Measurements from ENCODE around the gene CAB39L. TPM values are rescaled to one million over a fixed set of nuclear protein-coding genes. Genes with fewer than 3 reads are reported as not detected.

CAB39L gene
- total and polyA plus RNA-seq, 2 of the 13 experiments (the other 11 are each of a cell fraction or from before 2014, with no cell fraction given), result 3.1 to 6.1 TPM

- TF ChIP-seq AKNA (CRISPR knock-in tag; IDR thresholded peaks at IDR 0.05; ENCODE audit: borderline replicate concordance), result no peak
- TF ChIP-seq FOXK1 (CRISPR knock-in tag; IDR thresholded peaks at IDR 0.05; ENCODE audit: borderline replicate concordance, low read depth), result peak; percentile 62; the same call in 1 of the 2 replicates
- TF ChIP-seq EP300 (IDR thresholded peaks at IDR 0.05; ENCODE audit: low read depth in 2 of 2, low read length in 2 of 2), result peak in 1 of 2 experiments; percentile 85; a peak in 2 of 4 replicates
- no peak for TF ChIP-seq EP300 (CRISPR knock-in tag; IDR thresholded peaks at IDR 0.05; ENCODE audit: borderline replicate concordance)
- TF ChIP-seq ZNF263 (CRISPR knock-in tag; IDR thresholded peaks at IDR 0.05), result 0 out of 2 replicates have a peak, but pooled peaks have one; percentile 24
- peak; percentile 36; the same call in 1 of the 2 replicates for TF ChIP-seq PATZ1 (CRISPR knock-in tag; IDR thresholded peaks at IDR 0.05)
- TF ChIP-seq HOXA5 (CRISPR knock-in tag; IDR thresholded peaks at IDR 0.05), result 0 out of 2 replicates have a peak, but pooled peaks have one; percentile 52
- TF ChIP-seq TBX2 (CRISPR knock-in tag; IDR thresholded peaks at IDR 0.05; ENCODE audit: borderline replicate concordance), result peak; percentile 76
- TF ChIP-seq SOX6 (IDR thresholded peaks at IDR 0.05), result no peak
- TF ChIP-seq SOX6 (CRISPR knock-in tag; IDR thresholded peaks at IDR 0.05), result peak; percentile 87; the same call in 1 of the 2 replicates
- TF ChIP-seq ZFP36L1 (CRISPR knock-in tag; IDR thresholded peaks at IDR 0.05), result peak; percentile 42; the same call in 1 of the 2 replicates
- TF ChIP-seq NFYB (CRISPR knock-in tag; IDR thresholded peaks at IDR 0.05), result no peak
- peak; percentile 92 for TF ChIP-seq ZNF362 (CRISPR knock-in tag; IDR thresholded peaks at IDR 0.05; ENCODE audit: borderline replicate concordance)
- peak; percentile 26; the same call in 1 of the 2 replicates for TF ChIP-seq ATF1 (CRISPR knock-in tag; IDR thresholded peaks at IDR 0.05)
- TF ChIP-seq ZNF816 (CRISPR knock-in tag; IDR thresholded peaks at IDR 0.05; ENCODE audit: borderline replicate concordance), result no peak
- TF ChIP-seq THRA (CRISPR knock-in tag; IDR thresholded peaks at IDR 0.05; ENCODE audit: borderline replicate concordance), result peak; percentile 90
- TF ChIP-seq FOXP1 (IDR thresholded peaks at IDR 0.05), result 0 out of 2 replicates have a peak, but pooled peaks have one; percentile 33
- TF ChIP-seq FOXP1 (CRISPR knock-in tag; IDR thresholded peaks at IDR 0.05), result peak; percentile 81
These were observed 20.9 kb upstream of the CAB39L start (continued) for GRCh38 chr13:49464621-49465325.

All from HepG2 (cell line).